Duodenal mucosa (tissue), 2 donors: Measurements from ENCODE around the gene EGFL6.

ENCODE experiments used
- H3K27ac ChIP-seq: one replicate; pipeline ENCODE4 v1.7.0; 2013; ENCODE audit warnings: low read depth, low read length
- H3K27me3 ChIP-seq, 2 donors: one replicate each; pipeline ENCODE4 v1.7.0; 2013; ENCODE audit warnings: low read length in 2 of 2, control low read depth in 1 of 2; ENCODE audit not compliant: insufficient read depth in 2 of 2, control insufficient read depth in 1 of 2
- H3K36me3 ChIP-seq, 2 donors: one replicate each; pipeline ENCODE4 v1.7.0; 2013; ENCODE audit warnings: low read length in 2 of 2, control low read depth in 1 of 2; ENCODE audit not compliant: insufficient read depth in 2 of 2, control insufficient read depth in 1 of 2
- H3K4me1 ChIP-seq, 2 donors: one replicate each; pipeline ENCODE4 v1.7.0; 2013; ENCODE audit warnings: low read length in 2 of 2, control low read depth in 1 of 2; ENCODE audit not compliant: insufficient read depth in 2 of 2, control insufficient read depth in 1 of 2
- H3K4me3 ChIP-seq, 2 donors: one replicate each; pipeline ENCODE4 v1.7.0; 2013; ENCODE audit warnings: low read length in 2 of 2, low read depth in 1 of 2
- H3K9ac ChIP-seq, 2 donors: one replicate each; pipeline ENCODE4 v1.7.0; 2013; ENCODE audit warnings: low read length in 2 of 2, low read depth in 1 of 2
- H3K9me3 ChIP-seq, 2 donors: one replicate each; pipeline ENCODE4 v1.7.0; 2013; ENCODE audit warnings: low read length in 2 of 2, control low read depth in 1 of 2; ENCODE audit not compliant: control insufficient read depth in 1 of 2

Gene EGFL6

GRCh38 chrX:13569479-13570260 is at the start of gene EGFL6:
TSS of gene EGFL6 (plus strand) at chrX:13569601. CDS start at chrX:13569862, 261 bp downstream.
- Histone ChIP-seq H3K9ac (no peak within 1 kb of the TSS), H3K4me3 (no peak within 1 kb of the TSS), H3K4me1 (no peaks in the 10 kb centered on the region), H3K9me3 (no peaks in the 10 kb centered on the region), H3K36me3 (no peaks in the 10 kb centered on the region), H3K27ac (no peak within 1 kb of the TSS), H3K27me3 (peaks cover 15 to 24% of the 10 kb centered on the region in 2 donors)

GRCh38 chrX:13520351-13520750 is 49.0 kb upstream of the EGFL6 start:
- Histone ChIP-seq H3K9me3 (no peaks in the 10 kb centered on the region), H3K27me3 (no peaks in the 10 kb centered on the region), H3K27ac (no peak overlapping the region), H3K36me3 (no peaks in the 10 kb centered on the region), H3K9ac (no peak overlapping the region), H3K4me3 (no peak overlapping the region), H3K4me1 (no peaks in the 10 kb centered on the region)

- Histone ChIP-seq H3K36me3 (no peaks in the 10 kb centered on the region), H3K27me3 (no peaks in the 10 kb centered on the region), H3K9ac (no peak overlapping the region), H3K4me3 (no peak overlapping the region), H3K27ac (no peak overlapping the region), H3K4me1 (no peaks in the 10 kb centered on the region), H3K9me3 (no peaks in the 10 kb centered on the region)
Observed at GRCh38 chrX:13520936-13521335, 48.5 kb upstream of the EGFL6 start.

- Histone ChIP-seq H3K9me3 (no peaks in the 10 kb centered on the region), H3K36me3 (no peaks in the 10 kb centered on the region), H3K27me3 (no peaks in the 10 kb centered on the region), H3K27ac (no peak overlapping the region), H3K4me1 (no peaks in the 10 kb centered on the region), H3K4me3 (no peak overlapping the region), H3K9ac (no peak overlapping the region)
Observed at GRCh38 chrX:13522811-13523210, 46.6 kb upstream of the EGFL6 start.

GRCh38 chrX:13533726-13534125 is 35.7 kb upstream of the EGFL6 start:
- Histone ChIP-seq H3K27me3 (no peaks in the 10 kb centered on the region), H3K9me3 (no peaks in the 10 kb centered on the region), H3K4me1 (no peaks in the 10 kb centered on the region), H3K9ac (no peak overlapping the region), H3K36me3 (no peaks in the 10 kb centered on the region), H3K4me3 (no peak overlapping the region), H3K27ac (no peak overlapping the region)

GRCh38 chrX:13535376-13536165 is 33.8 kb upstream of the EGFL6 start:
- H3K27me3 ChIP-seq: no peaks in the 10 kb centered on the region
- no peak overlapping the region for H3K9ac ChIP-seq
- no peak overlapping the region for H3K4me3 ChIP-seq
- H3K9me3 ChIP-seq: no peaks in the 10 kb centered on the region
- no peak overlapping the region for H3K27ac ChIP-seq
- no peaks in the 10 kb centered on the region for H3K36me3 ChIP-seq
- H3K4me1 ChIP-seq: no peaks in the 10 kb centered on the region

- no peak overlapping the region for H3K27ac ChIP-seq
- H3K36me3 ChIP-seq: no peaks in the 10 kb centered on the region
- H3K9ac ChIP-seq: no peak overlapping the region
- H3K9me3 ChIP-seq: no peaks in the 10 kb centered on the region
- no peaks in the 10 kb centered on the region for H3K27me3 ChIP-seq
- H3K4me3 ChIP-seq: no peak overlapping the region
- H3K4me1 ChIP-seq: no peaks in the 10 kb centered on the region
Observed at GRCh38 chrX:13536551-13536950, 32.9 kb upstream of the EGFL6 start.

- Histone ChIP-seq H3K9me3 (no peaks in the 10 kb centered on the region), H3K4me1 (no peaks in the 10 kb centered on the region), H3K9ac (no peak overlapping the region), H3K27me3 (no peaks in the 10 kb centered on the region), H3K36me3 (no peaks in the 10 kb centered on the region), H3K4me3 (no peak overlapping the region), H3K27ac (no peak overlapping the region)
Observed at GRCh38 chrX:13538414-13538813, 31.0 kb upstream of the EGFL6 start.

GRCh38 chrX:13540602-13541001 is 28.8 kb upstream of the EGFL6 start:
- Histone ChIP-seq H3K27me3 (no peaks in the 10 kb centered on the region), H3K9ac (no peak overlapping the region), H3K36me3 (no peaks in the 10 kb centered on the region), H3K27ac (no peak overlapping the region), H3K4me1 (no peaks in the 10 kb centered on the region), H3K4me3 (no peak overlapping the region), H3K9me3 (no peaks in the 10 kb centered on the region)

- Histone ChIP-seq H3K27me3 (no peaks in the 10 kb centered on the region), H3K4me3 (no peak overlapping the region), H3K4me1 (no peaks in the 10 kb centered on the region), H3K36me3 (no peaks in the 10 kb centered on the region), H3K9me3 (no peaks in the 10 kb centered on the region), H3K9ac (no peak overlapping the region), H3K27ac (no peak overlapping the region)
Observed at GRCh38 chrX:13545726-13546125, 23.7 kb upstream of the EGFL6 start.
